Liver (tissue), 9 donors: ENCODE measurements around the gene RREB1. TPM values are rescaled to one million over a fixed set of nuclear protein-coding genes. Genes with fewer than 3 reads are reported as not detected.

Experiments used
- DNase-seq: peaks from one replicate; pipeline ENCODE4 v3.0.0-alpha.2; 2017; ENCODE audit warnings: low spot score
- H3K27ac ChIP-seq, 2 donors: one replicate each; pipeline ENCODE4 v1.7.0; 2013; ENCODE audit warnings: inconsistent platforms in 2 of 2, low read length in 2 of 2, control low read depth in 1 of 2, low read depth in 1 of 2, mild to moderate bottlenecking in 1 of 2
- H3K27me3 ChIP-seq, 4 donors: one replicate each; pipeline versions ENCODE4 v1.6.1 to v1.7.0; 2013; ENCODE audit warnings: low read length in 3 of 4, inconsistent platforms in 1 of 4, mild to moderate bottlenecking in 1 of 4, moderate library complexity in 1 of 4; ENCODE audit not compliant: control insufficient read depth in 4 of 4, insufficient read depth in 4 of 4
- H3K36me3 ChIP-seq, 4 donors: one replicate each; pipeline versions ENCODE4 v1.6.1 to v1.7.0; 2013; ENCODE audit warnings: low read length in 3 of 4, mild to moderate bottlenecking in 3 of 4, low read depth in 1 of 4, moderate library complexity in 1 of 4; ENCODE audit not compliant: control insufficient read depth in 4 of 4, insufficient read depth in 3 of 4
- H3K4me1 ChIP-seq, 4 donors: one replicate each; pipeline versions ENCODE4 v1.6.1 to v1.7.0; 2013; ENCODE audit warnings: low read length in 3 of 4, mild to moderate bottlenecking in 3 of 4, moderate library complexity in 1 of 4; ENCODE audit not compliant: control insufficient read depth in 4 of 4, insufficient read depth in 4 of 4
- H3K4me3 ChIP-seq, 3 donors: one replicate each; pipeline versions ENCODE4 v1.6.1 to v1.7.0; 2013; ENCODE audit warnings: low read length in 3 of 3, control low read depth in 1 of 3, low read depth in 1 of 3, mild to moderate bottlenecking in 1 of 3
- H3K9ac ChIP-seq, 2 donors: one replicate each; pipeline ENCODE4 v1.7.0; 2013; ENCODE audit warnings: low read length in 2 of 2, mild to moderate bottlenecking in 2 of 2, moderate library complexity in 2 of 2, control low read depth in 1 of 2, low read depth in 1 of 2
- H3K9me3 ChIP-seq, 4 donors: one replicate each; pipeline versions ENCODE4 v1.6.1 to v1.7.0; 2013; ENCODE audit warnings: low read length in 3 of 4; ENCODE audit not compliant: control insufficient read depth in 4 of 4
- EGR1 ChIP-seq, 2 donors: IDR thresholded peaks; 2 replicates each; pipeline ENCODE4 v1.6.1; 2016 to 2018; ENCODE audit warnings: antibody characterized with exemption in 2 of 2, low read depth in 2 of 2
- FOXA1 ChIP-seq: IDR thresholded peaks from 2 replicates; pipeline ENCODE4 v1.6.1; 2016; ENCODE audit warnings: antibody characterized with exemption
- FOXA2 ChIP-seq: IDR thresholded peaks from 2 replicates; pipeline ENCODE4 v1.6.1; 2016; ENCODE audit warnings: antibody characterized with exemption
- GABPA ChIP-seq, 2 donors: IDR thresholded peaks in 1 of 2; conservative IDR thresholded peaks in 1 of 2; 2 replicates each; pipeline ENCODE4 v1.6.1; 2016; ENCODE audit warnings: antibody characterized with exemption in 2 of 2, mild to moderate bottlenecking in 1 of 2, moderate library complexity in 1 of 2
- HNF4A ChIP-seq, 2 donors: conservative IDR thresholded peaks; 2 replicates each; pipeline ENCODE4 v1.6.1; 2016; ENCODE audit warnings: antibody characterized with exemption in 2 of 2, mild to moderate bottlenecking in 2 of 2
- HNF4G ChIP-seq: IDR thresholded peaks from 2 replicates; pipeline ENCODE4 v1.6.1; 2016; ENCODE audit warnings: antibody characterized with exemption
- JUND ChIP-seq, 2 donors: IDR thresholded peaks; 2 replicates each; pipeline ENCODE4 v1.6.1; 2016; ENCODE audit warnings: antibody characterized with exemption in 2 of 2
- MAX ChIP-seq: IDR thresholded peaks from 2 replicates; pipeline ENCODE4 v1.6.1; 2016; ENCODE audit warnings: antibody characterized with exemption
- NR2F2 ChIP-seq: IDR thresholded peaks from 2 replicates; pipeline ENCODE4 v1.6.1; 2016; ENCODE audit warnings: antibody characterized with exemption
- RAD21 ChIP-seq, 2 donors: IDR thresholded peaks; 2 replicates each; pipeline ENCODE4 v1.6.1; 2016; ENCODE audit warnings: antibody characterized with exemption in 2 of 2, mild to moderate bottlenecking in 2 of 2
- RXRA ChIP-seq, 2 donors: IDR thresholded peaks; 2 replicates each; pipeline ENCODE4 v1.6.1; 2017 to 2018; ENCODE audit warnings: antibody characterized with exemption in 2 of 2, mild to moderate bottlenecking in 1 of 2
- SP1 ChIP-seq: IDR thresholded peaks from 2 replicates; pipeline ENCODE4 v1.6.1; 2018; ENCODE audit warnings: antibody characterized with exemption, mild to moderate bottlenecking
- TAF1 ChIP-seq: conservative IDR thresholded peaks from 2 replicates; pipeline ENCODE4 v1.6.1; 2016; ENCODE audit warnings: antibody characterized with exemption, mild to moderate bottlenecking
- YY1 ChIP-seq: IDR thresholded peaks from 2 replicates; pipeline ENCODE4 v1.6.1; 2016; ENCODE audit warnings: antibody characterized with exemption, mild to moderate bottlenecking
- WGBS: extraction: QIAGEN DNeasy Blood & Tissue Kit; methylation state at CpG from one replicate; pipeline ENCODE4 v1.1.7; 2013; 5-methylcytosine and 5-hydroxymethylcytosine counted together
- polyA plus RNA-seq, 2 donors: library from polyadenylated mRNA; stranded (reverse) in 1 of 2; unstranded in 1 of 2; fragments of 200-250 nt in 1 of 2; fragments of >200 nt in 1 of 2; fragmentation: Nextera tagmentation in 1 of 2; extraction: Ambion mirVana in 1 of 2; gene quantifications; one replicate each; pipeline versions ENCODE4 v1.2.1 to v1.2.3, GENCODE V29; 2013 to 2015
- total RNA-seq, 2 donors: library from RNA; depleted of rRNA; stranded (reverse); fragments of >200 nt; gene quantifications; one replicate each; pipeline ENCODE4 v1.2.3, GENCODE V29; 2014
- TF ChIP-seq, protein P1 (sequence below): IDR thresholded peaks from 2 replicates; pipeline ENCODE4 v1.6.1; 2016; ENCODE audit warnings: antibody characterized with exemption
- TF ChIP-seq, protein P2 (sequence below): IDR thresholded peaks from 2 replicates; pipeline ENCODE4 v1.6.1; 2016; ENCODE audit warnings: antibody characterized with exemption, mild to moderate bottlenecking
- TF ChIP-seq, protein P3 (sequence below): IDR thresholded peaks from 2 replicates; pipeline ENCODE4 v1.6.1; 2016; ENCODE audit warnings: antibody characterized with exemption
- TF ChIP-seq, protein P4 (sequence below): fragments of 150-350 bp; IDR thresholded peaks from 2 replicates; pipeline ENCODE4 v1.5.1; 2017; ENCODE audit warnings: improper control_type of control experiment, low read depth, low read length; ENCODE audit not compliant: missing input control
- donor health status: healthy.
- donor health status: healthy.
- donor health status: healthy.
- donor health status: healthy.
- donor health status: healthy.

Gene RREB1
- total and polyA plus RNA-seq, 4 donors: 10.1 to 28.9 (median 17.3) TPM

DNA sequence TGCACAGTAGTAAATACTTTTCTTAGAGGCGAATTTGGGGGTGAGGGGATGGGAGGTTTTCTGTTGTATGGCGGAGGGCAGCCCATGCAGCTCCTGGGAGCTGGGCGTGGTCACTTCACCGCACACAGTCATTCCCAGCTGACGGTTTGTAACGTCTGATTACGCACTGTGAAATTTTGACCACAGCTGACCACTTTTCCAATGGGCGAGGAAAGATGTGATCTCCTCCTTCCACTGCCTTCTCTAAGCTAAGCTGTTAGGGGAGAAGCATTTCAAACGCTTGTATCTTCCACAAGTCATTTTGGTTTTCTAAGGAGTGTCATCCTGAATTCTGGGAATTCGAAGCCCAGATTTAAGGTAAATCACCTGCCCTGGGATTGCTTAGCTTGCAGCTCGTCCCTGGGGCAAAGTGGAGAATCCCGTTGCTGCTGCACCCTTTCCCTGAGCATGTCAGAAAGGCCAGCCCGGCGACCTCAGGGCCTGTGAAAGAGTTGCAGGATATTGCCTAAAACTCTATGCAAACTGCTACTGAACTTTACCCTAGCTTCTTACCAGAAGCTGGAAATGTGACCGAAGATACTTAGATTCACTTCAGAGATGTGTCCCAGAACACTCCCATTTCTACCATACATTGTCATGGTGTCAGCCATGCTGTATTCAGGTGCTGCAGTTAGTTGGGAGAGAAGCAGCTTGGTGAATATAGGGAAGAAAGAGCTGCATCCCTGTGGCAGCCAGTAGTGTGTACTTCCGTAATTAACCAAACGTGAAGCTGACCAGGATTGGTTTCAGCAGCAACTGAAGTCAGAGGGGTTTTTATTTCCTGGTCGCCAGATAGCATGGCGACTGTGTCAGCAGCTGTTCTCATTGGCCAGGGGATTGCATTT, 58.9 kb downstream of the RREB1 start:
- Histone ChIP-seq H3K4me1 (peaks cover 36 to 82% (median 80%) of the 10 kb centered on the region in 4 donors), H3K9me3 (no peaks in the 10 kb centered on the region), H3K27ac (peak overlapping the region; percentile 76 to 84), H3K9ac (no peak overlapping the region), H3K27me3 (no peaks in the 10 kb centered on the region), H3K36me3 (no peaks in the 10 kb centered on the region), H3K4me3 (no peak overlapping the region)
- WGBS: 44% methylated on average over 19 of the region's 19 CpGs
- TF ChIP-seq GABPA (IDR thresholded peaks at IDR 0.05 in 1 of 2, conservative IDR thresholded peaks at IDR 0.05 in 1 of 2) (no peak), TAF1 (no peak), RXRA (IDR thresholded peaks at IDR 0.05) (peak; percentile 77 to 80), YY1 (peak; percentile 44), HNF4A (conservative IDR thresholded peaks at IDR 0.05) (peak; percentile 82 to 83), JUND (IDR thresholded peaks at IDR 0.05) (peak in 1 of 2 donors; percentile 22), EGR1 (IDR thresholded peaks at IDR 0.05; ENCODE audit: low read depth in 2 of 2) (no peak), RAD21 (IDR thresholded peaks at IDR 0.05) (peak; percentile 25 to 52), HNF4G (peak; percentile 25), FOXA2 (no peak), MAX (peak; percentile 30), NR2F2 (peak; percentile 48), SP1 (peak; percentile 82), FOXA1 (no peak)
- TF ChIP-seq, protein P1, sequence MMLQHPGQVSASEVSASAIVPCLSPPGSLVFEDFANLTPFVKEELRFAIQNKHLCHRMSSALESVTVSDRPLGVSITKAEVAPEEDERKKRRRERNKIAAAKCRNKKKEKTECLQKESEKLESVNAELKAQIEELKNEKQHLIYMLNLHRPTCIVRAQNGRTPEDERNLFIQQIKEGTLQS: no peak
- TF ChIP-seq, protein P2, sequence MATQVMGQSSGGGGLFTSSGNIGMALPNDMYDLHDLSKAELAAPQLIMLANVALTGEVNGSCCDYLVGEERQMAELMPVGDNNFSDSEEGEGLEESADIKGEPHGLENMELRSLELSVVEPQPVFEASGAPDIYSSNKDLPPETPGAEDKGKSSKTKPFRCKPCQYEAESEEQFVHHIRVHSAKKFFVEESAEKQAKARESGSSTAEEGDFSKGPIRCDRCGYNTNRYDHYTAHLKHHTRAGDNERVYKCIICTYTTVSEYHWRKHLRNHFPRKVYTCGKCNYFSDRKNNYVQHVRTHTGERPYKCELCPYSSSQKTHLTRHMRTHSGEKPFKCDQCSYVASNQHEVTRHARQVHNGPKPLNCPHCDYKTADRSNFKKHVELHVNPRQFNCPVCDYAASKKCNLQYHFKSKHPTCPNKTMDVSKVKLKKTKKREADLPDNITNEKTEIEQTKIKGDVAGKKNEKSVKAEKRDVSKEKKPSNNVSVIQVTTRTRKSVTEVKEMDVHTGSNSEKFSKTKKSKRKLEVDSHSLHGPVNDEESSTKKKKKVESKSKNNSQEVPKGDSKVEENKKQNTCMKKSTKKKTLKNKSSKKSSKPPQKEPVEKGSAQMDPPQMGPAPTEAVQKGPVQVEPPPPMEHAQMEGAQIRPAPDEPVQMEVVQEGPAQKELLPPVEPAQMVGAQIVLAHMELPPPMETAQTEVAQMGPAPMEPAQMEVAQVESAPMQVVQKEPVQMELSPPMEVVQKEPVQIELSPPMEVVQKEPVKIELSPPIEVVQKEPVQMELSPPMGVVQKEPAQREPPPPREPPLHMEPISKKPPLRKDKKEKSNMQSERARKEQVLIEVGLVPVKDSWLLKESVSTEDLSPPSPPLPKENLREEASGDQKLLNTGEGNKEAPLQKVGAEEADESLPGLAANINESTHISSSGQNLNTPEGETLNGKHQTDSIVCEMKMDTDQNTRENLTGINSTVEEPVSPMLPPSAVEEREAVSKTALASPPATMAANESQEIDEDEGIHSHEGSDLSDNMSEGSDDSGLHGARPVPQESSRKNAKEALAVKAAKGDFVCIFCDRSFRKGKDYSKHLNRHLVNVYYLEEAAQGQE: no peak
- TF ChIP-seq, protein P3, sequence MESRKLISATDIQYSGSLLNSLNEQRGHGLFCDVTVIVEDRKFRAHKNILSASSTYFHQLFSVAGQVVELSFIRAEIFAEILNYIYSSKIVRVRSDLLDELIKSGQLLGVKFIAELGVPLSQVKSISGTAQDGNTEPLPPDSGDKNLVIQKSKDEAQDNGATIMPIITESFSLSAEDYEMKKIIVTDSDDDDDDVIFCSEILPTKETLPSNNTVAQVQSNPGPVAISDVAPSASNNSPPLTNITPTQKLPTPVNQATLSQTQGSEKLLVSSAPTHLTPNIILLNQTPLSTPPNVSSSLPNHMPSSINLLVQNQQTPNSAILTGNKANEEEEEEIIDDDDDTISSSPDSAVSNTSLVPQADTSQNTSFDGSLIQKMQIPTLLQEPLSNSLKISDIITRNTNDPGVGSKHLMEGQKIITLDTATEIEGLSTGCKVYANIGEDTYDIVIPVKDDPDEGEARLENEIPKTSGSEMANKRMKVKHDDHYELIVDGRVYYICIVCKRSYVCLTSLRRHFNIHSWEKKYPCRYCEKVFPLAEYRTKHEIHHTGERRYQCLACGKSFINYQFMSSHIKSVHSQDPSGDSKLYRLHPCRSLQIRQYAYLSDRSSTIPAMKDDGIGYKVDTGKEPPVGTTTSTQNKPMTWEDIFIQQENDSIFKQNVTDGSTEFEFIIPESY: no peak
- TF ChIP-seq, protein P4, sequence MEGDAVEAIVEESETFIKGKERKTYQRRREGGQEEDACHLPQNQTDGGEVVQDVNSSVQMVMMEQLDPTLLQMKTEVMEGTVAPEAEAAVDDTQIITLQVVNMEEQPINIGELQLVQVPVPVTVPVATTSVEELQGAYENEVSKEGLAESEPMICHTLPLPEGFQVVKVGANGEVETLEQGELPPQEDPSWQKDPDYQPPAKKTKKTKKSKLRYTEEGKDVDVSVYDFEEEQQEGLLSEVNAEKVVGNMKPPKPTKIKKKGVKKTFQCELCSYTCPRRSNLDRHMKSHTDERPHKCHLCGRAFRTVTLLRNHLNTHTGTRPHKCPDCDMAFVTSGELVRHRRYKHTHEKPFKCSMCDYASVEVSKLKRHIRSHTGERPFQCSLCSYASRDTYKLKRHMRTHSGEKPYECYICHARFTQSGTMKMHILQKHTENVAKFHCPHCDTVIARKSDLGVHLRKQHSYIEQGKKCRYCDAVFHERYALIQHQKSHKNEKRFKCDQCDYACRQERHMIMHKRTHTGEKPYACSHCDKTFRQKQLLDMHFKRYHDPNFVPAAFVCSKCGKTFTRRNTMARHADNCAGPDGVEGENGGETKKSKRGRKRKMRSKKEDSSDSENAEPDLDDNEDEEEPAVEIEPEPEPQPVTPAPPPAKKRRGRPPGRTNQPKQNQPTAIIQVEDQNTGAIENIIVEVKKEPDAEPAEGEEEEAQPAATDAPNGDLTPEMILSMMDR: no peak
- no peak for DNase-seq
